HepG2 (cell line): ENCODE data around the gene KCNAB3. TPM values are rescaled to one million over a fixed set of nuclear protein-coding genes. Genes with fewer than 3 reads are reported as not detected.

Experiments
- CAMTA2 ChIP-seq: sonication (generic); formaldehyde crosslinking; IDR thresholded peaks from 2 replicates; pipeline ENCODE4 v1.4.0; 2020; ENCODE audit warnings: mild to moderate bottlenecking, missing genetic modification reagents, borderline replicate concordance
- CBX1 ChIP-seq: IDR thresholded peaks from one replicate; pipeline ENCODE4 v1.6.1; 2016; ENCODE audit warnings: antibody characterized with exemption, low read depth
- GATAD1 ChIP-seq: IDR thresholded peaks from 2 replicates; pipeline ENCODE4 v1.6.1; 2016; ENCODE audit warnings: missing genetic modification reagents, missing compliant biosample characterization
- HOXA3 ChIP-seq: sonication (generic); formaldehyde crosslinking; IDR thresholded peaks from 2 replicates; pipeline ENCODE4 v1.5.0; 2020; ENCODE audit warnings: missing genetic modification reagents
- RFXAP ChIP-seq: sonication (generic); formaldehyde crosslinking; IDR thresholded peaks from 2 replicates; pipeline ENCODE4 v1.4.0; 2020; ENCODE audit warnings: missing genetic modification reagents, borderline replicate concordance
- RNF219 ChIP-seq: sonication (generic); formaldehyde crosslinking; IDR thresholded peaks from 2 replicates; pipeline ENCODE4 v1.5.0; 2020; ENCODE audit warnings: mild to moderate bottlenecking, missing genetic modification reagents
- TP53 ChIP-seq: sonication (generic); formaldehyde crosslinking; conservative IDR thresholded peaks from 2 replicates; pipeline ENCODE4 v1.4.0; 2020; ENCODE audit warnings: missing genetic modification reagents
- ZC3H13 ChIP-seq: sonication (generic); formaldehyde crosslinking; IDR thresholded peaks from 2 replicates; pipeline ENCODE4 v1.8.1; 2023; ENCODE audit warnings: mild to moderate bottlenecking, missing genetic modification reagents, moderate library complexity
- ZFP41 ChIP-seq: sonication (generic); formaldehyde crosslinking; IDR thresholded peaks from 2 replicates; pipeline ENCODE4 v1.4.0; 2020; ENCODE audit warnings: mild to moderate bottlenecking, missing genetic modification reagents, borderline replicate concordance
- ZNF264 ChIP-seq: sonication (generic); formaldehyde crosslinking; IDR thresholded peaks from 2 replicates; pipeline ENCODE4 v1.4.0; 2020; ENCODE audit warnings: missing genetic modification reagents
- ZNF282 ChIP-seq: fragments of 450-650 bp; IDR thresholded peaks from 2 replicates; pipeline ENCODE4 v1.6.1; 2018; ENCODE audit not compliant: partially characterized antibody
- ZNF331 ChIP-seq: sonication (generic); formaldehyde crosslinking; IDR thresholded peaks from 2 replicates; pipeline ENCODE4 v1.4.0; 2020; ENCODE audit warnings: missing genetic modification reagents
- ZNF337 ChIP-seq: sonication (generic); formaldehyde crosslinking; IDR thresholded peaks from 2 replicates; pipeline ENCODE4 v1.5.1; 2020; ENCODE audit warnings: missing genetic modification reagents, low read depth, mild to moderate bottlenecking, borderline replicate concordance
- ZNF354B ChIP-seq: sonication (generic); formaldehyde crosslinking; IDR thresholded peaks from 2 replicates; pipeline ENCODE4 v1.8.0; 2022; ENCODE audit warnings: mild to moderate bottlenecking, missing genetic modification reagents
- ZNF383 ChIP-seq: sonication (generic); formaldehyde crosslinking; IDR thresholded peaks from 2 replicates; pipeline ENCODE4 v1.4.0; 2020; ENCODE audit warnings: missing genetic modification reagents, mild to moderate bottlenecking, borderline replicate concordance
- ZNF577 ChIP-seq: sonication (generic); formaldehyde crosslinking; IDR thresholded peaks from 2 replicates; pipeline ENCODE4 v1.4.0; 2020; ENCODE audit warnings: mild to moderate bottlenecking, low read depth, missing genetic modification reagents, borderline replicate concordance
- ZNF704 ChIP-seq: sonication (generic); formaldehyde crosslinking; IDR thresholded peaks from 2 replicates; pipeline ENCODE4 v1.8.1; 2023; ENCODE audit warnings: mild to moderate bottlenecking, inconsistent platforms, moderate library complexity, missing genetic modification reagents, borderline replicate concordance
- polyA plus RNA-seq, 8 experiments: library from polyadenylated mRNA; depleted of rRNA in 3 of 8; stranded (reverse) in 7 of 8; unstranded in 1 of 8; fragments of >200 nt; fragmentation: Illumina TruSeq in 4 of 8; extraction: Trizol in 4 of 8; gene quantifications; 2 replicates each; pipeline versions ENCODE4 v1.2.1 to v1.2.3, GENCODE V29; 2011 to 2016; ENCODE audit warnings: low read depth in 4 of 8, missing spikeins in 1 of 8, mixed read lengths in 1 of 8; ENCODE audit not compliant: insufficient read depth in 1 of 8
- total RNA-seq, 5 experiments: library from RNA; depleted of rRNA; stranded (reverse); fragments of >200 nt; fragmentation: Illumina TruSeq; extraction: Trizol; gene quantifications; 2 replicates each; pipeline ENCODE4 v1.2.3, GENCODE V29; 2016; ENCODE audit warnings: low read depth in 1 of 5
- TF ChIP-seq, protein P1 (sequence below): sonication (generic); formaldehyde crosslinking; IDR thresholded peaks from 2 replicates; pipeline ENCODE4 v1.4.0; 2020; ENCODE audit warnings: missing genetic modification reagents
- TF ChIP-seq, protein P2 (sequence below): sonication (generic); formaldehyde crosslinking; IDR thresholded peaks from 2 replicates; pipeline ENCODE4 v1.5.1; 2020; ENCODE audit warnings: missing genetic modification reagents, mild to moderate bottlenecking, borderline replicate concordance
- TF ChIP-seq, protein P3 (sequence below): sonication (generic); formaldehyde crosslinking; conservative IDR thresholded peaks from 2 replicates; pipeline ENCODE4 v1.8.0; 2022; ENCODE audit warnings: missing genetic modification reagents

Gene KCNAB3
- total and polyA plus RNA-seq, 2 of the 13 experiments (the other 11 are each of a cell fraction or from before 2014, with no cell fraction given): 0.29 to 0.88 TPM

DNA sequence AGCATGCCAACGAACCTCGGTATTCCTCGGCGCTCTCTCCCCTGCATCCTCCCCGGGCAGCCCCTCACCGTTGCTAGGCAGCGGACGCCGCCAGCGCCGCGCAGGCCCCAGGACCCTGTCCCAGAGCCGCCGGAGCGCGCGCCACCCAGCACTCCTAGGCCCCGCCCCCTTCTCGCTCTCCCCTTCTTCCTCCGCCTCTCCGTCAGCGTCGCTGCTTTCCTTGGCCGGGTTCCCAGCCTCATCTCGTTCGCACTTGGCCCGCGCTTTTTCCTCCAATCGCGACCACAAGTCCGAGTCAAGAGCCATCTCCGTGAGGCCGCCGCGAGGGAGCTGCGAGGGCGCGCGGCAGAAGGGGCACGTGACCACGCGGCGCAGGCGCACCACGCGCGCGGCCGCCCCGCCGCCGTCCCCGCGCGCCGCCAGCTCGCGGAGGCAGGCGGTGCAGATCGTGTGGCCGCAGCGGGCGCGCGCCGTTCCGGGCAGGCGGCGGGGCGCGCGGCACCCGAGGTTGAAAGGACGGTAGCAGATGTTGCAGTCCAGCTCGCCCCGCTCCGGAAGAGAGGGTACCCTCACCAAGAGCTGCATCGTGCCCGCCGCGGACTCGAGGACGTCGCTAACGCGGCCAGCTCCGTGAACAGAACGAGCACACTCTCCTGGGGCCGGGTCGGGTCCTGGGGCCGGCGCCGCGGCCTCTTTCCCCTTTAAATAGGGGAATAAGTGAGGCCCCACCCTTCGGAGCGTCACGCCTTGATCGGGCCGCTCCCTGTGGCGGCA, 13.9 kb downstream of the KCNAB3 start, which contains the start of gene RNF227 (continued):
- TF ChIP-seq ZFP41 (CRISPR knock-in tag): peak; percentile 72; the same call in 1 of the 2 replicates
- TF ChIP-seq CBX1: no peak
- TF ChIP-seq ZNF577 (CRISPR knock-in tag): no peak
- TF ChIP-seq, protein P1, sequence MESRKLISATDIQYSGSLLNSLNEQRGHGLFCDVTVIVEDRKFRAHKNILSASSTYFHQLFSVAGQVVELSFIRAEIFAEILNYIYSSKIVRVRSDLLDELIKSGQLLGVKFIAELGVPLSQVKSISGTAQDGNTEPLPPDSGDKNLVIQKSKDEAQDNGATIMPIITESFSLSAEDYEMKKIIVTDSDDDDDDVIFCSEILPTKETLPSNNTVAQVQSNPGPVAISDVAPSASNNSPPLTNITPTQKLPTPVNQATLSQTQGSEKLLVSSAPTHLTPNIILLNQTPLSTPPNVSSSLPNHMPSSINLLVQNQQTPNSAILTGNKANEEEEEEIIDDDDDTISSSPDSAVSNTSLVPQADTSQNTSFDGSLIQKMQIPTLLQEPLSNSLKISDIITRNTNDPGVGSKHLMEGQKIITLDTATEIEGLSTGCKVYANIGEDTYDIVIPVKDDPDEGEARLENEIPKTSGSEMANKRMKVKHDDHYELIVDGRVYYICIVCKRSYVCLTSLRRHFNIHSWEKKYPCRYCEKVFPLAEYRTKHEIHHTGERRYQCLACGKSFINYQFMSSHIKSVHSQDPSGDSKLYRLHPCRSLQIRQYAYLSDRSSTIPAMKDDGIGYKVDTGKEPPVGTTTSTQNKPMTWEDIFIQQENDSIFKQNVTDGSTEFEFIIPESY (CRISPR knock-in tag): peak; percentile 51; the same call in 1 of the 2 replicates
- no peak for TF ChIP-seq GATAD1 (CRISPR knock-in tag)
- peak; percentile 89 for TF ChIP-seq ZC3H13 (CRISPR knock-in tag)
- TF ChIP-seq CAMTA2 (CRISPR knock-in tag): no peak
- TF ChIP-seq RFXAP: no peak; the same call in 1 of the 2 replicates
- peak; percentile 81 for TF ChIP-seq HOXA3
- TF ChIP-seq ZNF383 (CRISPR knock-in tag): no peak
- TF ChIP-seq TP53 (CRISPR knock-in tag): peak; percentile 78; the same call in 1 of the 2 replicates
- TF ChIP-seq ZNF264 (CRISPR knock-in tag): no peak
- no peak for TF ChIP-seq ZNF354B (CRISPR knock-in tag)
- TF ChIP-seq, protein P2, sequence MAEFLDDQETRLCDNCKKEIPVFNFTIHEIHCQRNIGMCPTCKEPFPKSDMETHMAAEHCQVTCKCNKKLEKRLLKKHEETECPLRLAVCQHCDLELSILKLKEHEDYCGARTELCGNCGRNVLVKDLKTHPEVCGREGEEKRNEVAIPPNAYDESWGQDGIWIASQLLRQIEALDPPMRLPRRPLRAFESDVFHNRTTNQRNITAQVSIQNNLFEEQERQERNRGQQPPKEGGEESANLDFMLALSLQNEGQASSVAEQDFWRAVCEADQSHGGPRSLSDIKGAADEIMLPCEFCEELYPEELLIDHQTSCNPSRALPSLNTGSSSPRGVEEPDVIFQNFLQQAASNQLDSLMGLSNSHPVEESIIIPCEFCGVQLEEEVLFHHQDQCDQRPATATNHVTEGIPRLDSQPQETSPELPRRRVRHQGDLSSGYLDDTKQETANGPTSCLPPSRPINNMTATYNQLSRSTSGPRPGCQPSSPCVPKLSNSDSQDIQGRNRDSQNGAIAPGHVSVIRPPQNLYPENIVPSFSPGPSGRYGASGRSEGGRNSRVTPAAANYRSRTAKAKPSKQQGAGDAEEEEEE (CRISPR knock-in tag): no peak
- no peak for TF ChIP-seq RNF219
- TF ChIP-seq ZNF337 (CRISPR knock-in tag): no peak
- TF ChIP-seq ZNF704 (CRISPR knock-in tag): 0 out of 2 replicates have a peak, but pooled peaks have one; percentile 81
- TF ChIP-seq, protein P3, sequence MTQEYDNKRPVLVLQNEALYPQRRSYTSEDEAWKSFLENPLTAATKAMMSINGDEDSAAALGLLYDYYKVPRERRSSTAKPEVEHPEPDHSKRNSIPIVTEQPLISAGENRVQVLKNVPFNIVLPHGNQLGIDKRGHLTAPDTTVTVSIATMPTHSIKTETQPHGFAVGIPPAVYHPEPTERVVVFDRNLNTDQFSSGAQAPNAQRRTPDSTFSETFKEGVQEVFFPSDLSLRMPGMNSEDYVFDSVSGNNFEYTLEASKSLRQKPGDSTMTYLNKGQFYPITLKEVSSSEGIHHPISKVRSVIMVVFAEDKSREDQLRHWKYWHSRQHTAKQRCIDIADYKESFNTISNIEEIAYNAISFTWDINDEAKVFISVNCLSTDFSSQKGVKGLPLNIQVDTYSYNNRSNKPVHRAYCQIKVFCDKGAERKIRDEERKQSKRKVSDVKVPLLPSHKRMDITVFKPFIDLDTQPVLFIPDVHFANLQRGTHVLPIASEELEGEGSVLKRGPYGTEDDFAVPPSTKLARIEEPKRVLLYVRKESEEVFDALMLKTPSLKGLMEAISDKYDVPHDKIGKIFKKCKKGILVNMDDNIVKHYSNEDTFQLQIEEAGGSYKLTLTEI: no peak
- TF ChIP-seq ZNF282: no peak
- TF ChIP-seq ZNF331 (CRISPR knock-in tag): peak; percentile 49; the same call in 1 of the 2 replicates
